SK-N-SH treated with all-trans-retinoic acid at 6 μM for 48 hours (cell line): ENCODE measurements around the gene BCAS4.

Source experiments
- ATAC-seq: fragments of 200-7000 bp; cut with Tn5 transposase; 3 replicates; pipeline ENCODE4 v1.9.1; 2020; ENCODE audit warnings: mild to moderate bottlenecking, moderate library complexity
- ARNTL ChIP-seq: fragments of 450-650 bp; formaldehyde crosslinking; IDR thresholded peaks from 2 replicates; pipeline ENCODE4 v1.5.0; 2020; ENCODE audit warnings: low read depth, mild to moderate bottlenecking, moderate library complexity, borderline replicate concordance
- BACH2 ChIP-seq: fragments of 250-450 bp; sonication (Bioruptor Pico); IDR thresholded peaks from 2 replicates; pipeline ENCODE4 v1.9.0; 2021; ENCODE audit warnings: mild to moderate bottlenecking, borderline replicate concordance
- ESRRG ChIP-seq: fragments of 250-450 bp; sonication (Bioruptor Pico); IDR thresholded peaks from 2 replicates; pipeline ENCODE4 v1.6.1; 2021; ENCODE audit warnings: mild to moderate bottlenecking
- GLIS3 ChIP-seq: fragments of 250-450 bp; sonication (Bioruptor Pico); IDR thresholded peaks from 2 replicates; pipeline ENCODE4 v1.5.0; 2020; ENCODE audit warnings: mild to moderate bottlenecking, moderate library complexity
- OSR1 ChIP-seq: fragments of 250-450 bp; sonication (Bioruptor Pico); IDR thresholded peaks from 2 replicates; pipeline ENCODE4 v1.8.0; 2022; ENCODE audit warnings: moderate library complexity, mild to moderate bottlenecking, inconsistent platforms
- PPARA ChIP-seq: fragments of 250-450 bp; sonication (Bioruptor Pico); IDR thresholded peaks from 2 replicates; pipeline ENCODE4 v1.5.0; 2020; ENCODE audit warnings: mild to moderate bottlenecking, borderline replicate concordance
- RARB ChIP-seq: fragments of 250-450 bp; sonication (Bioruptor Pico); IDR thresholded peaks from 2 replicates; pipeline ENCODE4 v1.8.0; 2021; ENCODE audit warnings: mild to moderate bottlenecking, moderate library complexity
- SNAI2 ChIP-seq: fragments of 250-450 bp; sonication (Bioruptor Pico); IDR thresholded peaks from 2 replicates; pipeline ENCODE4 v1.5.0; 2020; ENCODE audit warnings: mild to moderate bottlenecking, moderate library complexity
- TCF4 ChIP-seq: fragments of 250-450 bp; sonication (Bioruptor Pico); IDR thresholded peaks from 2 replicates; pipeline ENCODE4 v1.8.0; 2021; ENCODE audit warnings: mild to moderate bottlenecking, moderate library complexity, borderline replicate concordance
- TOX ChIP-seq: fragments of 250-450 bp; sonication (Bioruptor Pico); IDR thresholded peaks from 2 replicates; pipeline ENCODE4 v1.8.0; 2021; ENCODE audit warnings: mild to moderate bottlenecking, moderate library complexity, borderline replicate concordance
- ZFP30 ChIP-seq: fragments of 450-650 bp; formaldehyde crosslinking; IDR thresholded peaks from 2 replicates; pipeline ENCODE4 v1.5.0; 2022; ENCODE audit warnings: mild to moderate bottlenecking, moderate library complexity
- ZNF565 ChIP-seq: fragments of 450-650 bp; formaldehyde crosslinking; conservative IDR thresholded peaks from 2 replicates; pipeline ENCODE4 v1.5.0; 2020; ENCODE audit warnings: low read depth, mild to moderate bottlenecking, moderate library complexity
- ZNF70 ChIP-seq: fragments of 450-650 bp; formaldehyde crosslinking; IDR thresholded peaks from 2 replicates; pipeline ENCODE4 v1.5.0; 2020; ENCODE audit warnings: mild to moderate bottlenecking, moderate library complexity
- ZNF8 ChIP-seq: fragments of 450-650 bp; formaldehyde crosslinking; IDR thresholded peaks from 2 replicates; pipeline ENCODE4 v1.5.0; 2020; ENCODE audit warnings: mild to moderate bottlenecking, moderate library complexity
- TF ChIP-seq, protein P1 (sequence below): fragments of 250-450 bp; sonication (Bioruptor Pico); IDR thresholded peaks from 2 replicates; pipeline ENCODE4 v1.5.1; 2020; ENCODE audit warnings: low read depth, mild to moderate bottlenecking, moderate library complexity
- TF ChIP-seq, protein P2 (sequence below): fragments of 250-450 bp; sonication (Bioruptor Pico); IDR thresholded peaks from 2 replicates; pipeline ENCODE4 v1.8.0; 2021; ENCODE audit warnings: low read depth, mild to moderate bottlenecking, moderate library complexity, borderline replicate concordance
- TF ChIP-seq, protein P3 (sequence below): fragments of 250-450 bp; sonication (Bioruptor Pico); IDR thresholded peaks from 2 replicates; pipeline ENCODE4 v1.5.0; 2020; ENCODE audit warnings: mild to moderate bottlenecking, moderate library complexity

The BCAS4 gene

DNA sequence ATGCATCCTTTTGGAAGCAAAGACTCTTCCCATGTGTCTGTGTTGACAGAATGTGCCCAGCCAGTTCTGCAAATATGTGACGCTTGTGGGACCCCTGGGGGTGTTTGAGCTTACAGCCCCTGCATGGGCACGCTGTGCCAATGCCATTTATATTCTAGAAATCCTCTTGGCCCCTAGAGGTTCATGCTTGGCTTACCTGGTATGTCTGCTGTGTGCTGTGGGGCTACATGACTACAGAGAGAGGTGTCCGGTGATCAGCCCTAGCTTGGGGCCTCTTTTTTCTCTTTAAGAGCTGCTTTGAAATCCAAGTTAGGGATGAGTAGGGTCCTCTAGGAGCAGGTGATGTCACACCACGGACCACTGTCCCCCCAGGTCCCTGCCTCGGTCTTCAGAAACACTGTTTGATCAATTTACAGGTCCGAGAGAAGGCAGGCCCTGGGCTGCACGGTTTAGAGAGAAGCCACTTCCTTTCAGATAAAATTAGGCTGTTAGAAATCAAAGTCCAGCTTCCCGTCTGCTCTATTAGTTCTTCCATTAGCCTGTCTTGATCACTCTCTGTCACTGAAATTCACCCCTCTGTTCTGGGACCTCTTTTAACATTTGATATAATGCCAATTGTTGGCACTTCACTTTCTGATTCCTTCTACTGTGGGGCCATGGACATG lies 26.5 kb downstream of the BCAS4 start (continued):
- TF ChIP-seq GLIS3 (CRISPR knock-in tag), result no peak
- TF ChIP-seq, all 23 proteins: peak for 0

DNA sequence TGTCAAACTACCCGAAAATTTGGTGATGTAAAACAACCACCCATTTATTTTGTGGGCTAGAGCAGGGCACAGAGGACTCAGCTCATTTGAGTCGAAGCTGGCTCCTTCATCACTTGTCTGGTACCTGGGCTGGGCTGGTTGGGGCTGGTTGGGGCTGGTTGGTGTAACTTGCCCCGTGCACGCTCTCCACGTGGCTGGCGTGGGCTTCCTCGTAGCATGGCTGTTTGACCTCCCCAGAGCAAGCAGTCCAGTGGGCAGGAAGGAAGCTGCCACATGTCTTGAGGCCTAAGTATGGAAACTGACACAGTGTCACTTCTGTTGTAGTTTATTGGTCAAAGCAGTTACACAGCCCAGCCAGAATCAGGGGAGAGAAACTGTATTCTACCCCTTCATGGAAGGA lies 27.1 kb downstream of the BCAS4 start:
- ATAC-seq, result no peak
- TF ChIP-seq GLIS3 (CRISPR knock-in tag) (no peak), ZNF8 (CRISPR knock-in tag) (no peak), SNAI2 (CRISPR knock-in tag) (no peak), RARB (CRISPR knock-in tag) (no peak), TCF4 (CRISPR knock-in tag) (no peak), OSR1 (CRISPR knock-in tag) (no peak), ARNTL (CRISPR knock-in tag) (no peak), BACH2 (CRISPR knock-in tag) (no peak)
- TF ChIP-seq, protein P1, sequence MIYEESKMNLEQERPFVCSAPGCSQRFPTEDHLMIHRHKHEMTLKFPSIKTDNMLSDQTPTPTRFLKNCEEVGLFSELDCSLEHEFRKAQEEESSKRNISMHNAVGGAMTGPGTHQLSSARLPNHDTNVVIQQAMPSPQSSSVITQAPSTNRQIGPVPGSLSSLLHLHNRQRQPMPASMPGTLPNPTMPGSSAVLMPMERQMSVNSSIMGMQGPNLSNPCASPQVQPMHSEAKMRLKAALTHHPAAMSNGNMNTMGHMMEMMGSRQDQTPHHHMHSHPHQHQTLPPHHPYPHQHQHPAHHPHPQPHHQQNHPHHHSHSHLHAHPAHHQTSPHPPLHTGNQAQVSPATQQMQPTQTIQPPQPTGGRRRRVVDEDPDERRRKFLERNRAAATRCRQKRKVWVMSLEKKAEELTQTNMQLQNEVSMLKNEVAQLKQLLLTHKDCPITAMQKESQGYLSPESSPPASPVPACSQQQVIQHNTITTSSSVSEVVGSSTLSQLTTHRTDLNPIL, result no peak
- TF ChIP-seq, protein P2, sequence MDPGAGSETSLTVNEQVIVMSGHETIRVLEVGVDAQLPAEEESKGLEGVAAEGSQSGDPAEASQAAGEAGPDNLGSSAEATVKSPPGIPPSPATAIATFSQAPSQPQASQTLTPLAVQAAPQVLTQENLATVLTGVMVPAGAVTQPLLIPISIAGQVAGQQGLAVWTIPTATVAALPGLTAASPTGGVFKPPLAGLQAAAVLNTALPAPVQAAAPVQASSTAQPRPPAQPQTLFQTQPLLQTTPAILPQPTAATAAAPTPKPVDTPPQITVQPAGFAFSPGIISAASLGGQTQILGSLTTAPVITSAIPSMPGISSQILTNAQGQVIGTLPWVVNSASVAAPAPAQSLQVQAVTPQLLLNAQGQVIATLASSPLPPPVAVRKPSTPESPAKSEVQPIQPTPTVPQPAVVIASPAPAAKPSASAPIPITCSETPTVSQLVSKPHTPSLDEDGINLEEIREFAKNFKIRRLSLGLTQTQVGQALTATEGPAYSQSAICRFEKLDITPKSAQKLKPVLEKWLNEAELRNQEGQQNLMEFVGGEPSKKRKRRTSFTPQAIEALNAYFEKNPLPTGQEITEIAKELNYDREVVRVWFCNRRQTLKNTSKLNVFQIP, result no peak
- TF ChIP-seq, protein P3, sequence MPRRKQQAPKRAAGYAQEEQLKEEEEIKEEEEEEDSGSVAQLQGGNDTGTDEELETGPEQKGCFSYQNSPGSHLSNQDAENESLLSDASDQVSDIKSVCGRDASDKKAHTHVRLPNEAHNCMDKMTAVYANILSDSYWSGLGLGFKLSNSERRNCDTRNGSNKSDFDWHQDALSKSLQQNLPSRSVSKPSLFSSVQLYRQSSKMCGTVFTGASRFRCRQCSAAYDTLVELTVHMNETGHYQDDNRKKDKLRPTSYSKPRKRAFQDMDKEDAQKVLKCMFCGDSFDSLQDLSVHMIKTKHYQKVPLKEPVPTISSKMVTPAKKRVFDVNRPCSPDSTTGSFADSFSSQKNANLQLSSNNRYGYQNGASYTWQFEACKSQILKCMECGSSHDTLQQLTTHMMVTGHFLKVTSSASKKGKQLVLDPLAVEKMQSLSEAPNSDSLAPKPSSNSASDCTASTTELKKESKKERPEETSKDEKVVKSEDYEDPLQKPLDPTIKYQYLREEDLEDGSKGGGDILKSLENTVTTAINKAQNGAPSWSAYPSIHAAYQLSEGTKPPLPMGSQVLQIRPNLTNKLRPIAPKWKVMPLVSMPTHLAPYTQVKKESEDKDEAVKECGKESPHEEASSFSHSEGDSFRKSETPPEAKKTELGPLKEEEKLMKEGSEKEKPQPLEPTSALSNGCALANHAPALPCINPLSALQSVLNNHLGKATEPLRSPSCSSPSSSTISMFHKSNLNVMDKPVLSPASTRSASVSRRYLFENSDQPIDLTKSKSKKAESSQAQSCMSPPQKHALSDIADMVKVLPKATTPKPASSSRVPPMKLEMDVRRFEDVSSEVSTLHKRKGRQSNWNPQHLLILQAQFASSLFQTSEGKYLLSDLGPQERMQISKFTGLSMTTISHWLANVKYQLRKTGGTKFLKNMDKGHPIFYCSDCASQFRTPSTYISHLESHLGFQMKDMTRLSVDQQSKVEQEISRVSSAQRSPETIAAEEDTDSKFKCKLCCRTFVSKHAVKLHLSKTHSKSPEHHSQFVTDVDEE (CRISPR knock-in tag), result no peak
- TF ChIP-seq, all 23 proteins: peak for 0

DNA sequence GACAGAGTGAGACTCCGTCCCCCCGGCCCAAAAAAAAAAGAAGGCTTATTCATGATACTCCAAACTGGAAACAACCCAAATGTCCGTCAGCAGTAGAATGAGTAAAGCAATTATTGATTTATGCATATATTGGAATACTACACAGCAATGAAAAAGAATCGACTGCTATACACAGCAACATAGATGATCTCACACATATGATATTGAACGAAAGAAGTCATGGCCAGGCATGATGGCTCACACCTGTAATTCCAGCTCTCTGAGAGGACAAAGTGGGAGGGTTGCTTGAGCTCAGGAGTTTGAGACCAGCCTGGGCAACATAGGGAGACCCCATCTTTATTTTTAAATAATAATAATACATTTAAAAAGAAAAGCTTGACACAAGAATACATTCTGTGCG lies 28.5 kb downstream of the BCAS4 start:
- no peak for TF ChIP-seq TCF4 (CRISPR knock-in tag)
- no peak for TF ChIP-seq PPARA (CRISPR knock-in tag)
- no peak for TF ChIP-seq ESRRG (CRISPR knock-in tag)
- no peak for TF ChIP-seq ZNF8 (CRISPR knock-in tag)
- TF ChIP-seq, protein P3 (CRISPR knock-in tag), result no peak
- no peak for TF ChIP-seq RARB (CRISPR knock-in tag)
- TF ChIP-seq ZNF565 (CRISPR knock-in tag), result no peak
- TF ChIP-seq ARNTL (CRISPR knock-in tag), result no peak
- no peak for TF ChIP-seq SNAI2 (CRISPR knock-in tag)
- no peak for TF ChIP-seq GLIS3 (CRISPR knock-in tag)
- no peak for TF ChIP-seq ZFP30 (CRISPR knock-in tag)
- TF ChIP-seq OSR1 (CRISPR knock-in tag), result no peak
- no peak for ATAC-seq

DNA sequence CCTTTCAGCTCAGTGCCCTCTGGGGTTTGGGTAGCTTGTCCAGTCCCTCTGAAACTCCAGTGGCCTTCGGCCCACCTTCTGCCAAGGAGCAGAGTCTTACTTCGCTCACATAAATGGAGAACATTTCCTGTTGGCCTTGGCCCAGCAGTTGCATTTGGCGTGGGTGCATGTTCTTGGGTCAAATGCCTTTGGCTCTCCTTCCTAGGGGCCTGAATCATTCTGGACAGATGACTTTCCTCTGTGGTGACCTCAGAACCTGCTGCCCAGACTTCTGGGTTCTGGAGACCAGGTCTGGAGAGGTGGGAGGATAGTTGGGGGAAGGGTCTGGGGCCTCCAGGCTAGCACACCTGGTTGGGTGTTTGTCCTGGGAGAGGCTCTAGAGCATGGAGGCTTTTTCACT lies 29.3 kb downstream of the BCAS4 start:
- ATAC-seq, result peak; percentile 71

More for the DNA sequence above, 29.3 kb downstream of the BCAS4 start:
- TF ChIP-seq, protein P3 (CRISPR knock-in tag), result no peak
- TF ChIP-seq ZFP30 (CRISPR knock-in tag), result no peak
- no peak for TF ChIP-seq TOX (CRISPR knock-in tag)
- TF ChIP-seq ZNF70, result no peak
- TF ChIP-seq PPARA (CRISPR knock-in tag), result no peak
